ENCODE measurements around the gene SLC10A6. TPM values are rescaled to one million over a fixed set of nuclear protein-coding genes. Genes with fewer than 3 reads are reported as not detected.

The SLC10A6 gene
- polyA plus RNA-seq, 1 donor from 2014 or later, result not detected

DNA sequence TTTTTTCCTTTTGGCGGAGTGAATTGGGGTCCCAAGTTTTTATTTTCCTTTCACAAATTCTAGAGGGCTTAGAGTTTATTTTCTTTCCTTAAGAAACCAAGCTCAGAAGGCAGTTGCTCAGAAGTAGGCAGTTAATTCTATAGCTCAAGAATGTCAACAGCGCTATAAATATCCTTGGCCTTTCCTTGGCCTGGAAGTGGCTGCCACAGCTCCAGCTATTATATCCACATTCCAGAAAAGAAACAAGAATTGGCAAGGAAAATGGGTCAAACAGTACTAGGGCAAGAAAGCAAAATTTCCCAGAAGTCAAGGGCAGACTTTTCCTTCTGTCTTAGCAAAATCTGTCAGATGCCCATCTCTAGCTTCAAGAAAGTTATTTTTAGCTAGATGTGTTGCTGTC lies 31.0 kb downstream of the SLC10A6 start:
- H3K4me3 ChIP-seq (ENCODE audit: low read length), result no peak overlapping the region
- H3K27me3 ChIP-seq (ENCODE audit: insufficient read depth, low read depth, low read length), result no peaks in the 10 kb centered on the region
- no peaks in the 10 kb centered on the region for H4K20me1 ChIP-seq (ENCODE audit: insufficient read depth)
- no peak overlapping the region for H3K9ac ChIP-seq (ENCODE audit: low read length)
- no peaks in the 10 kb centered on the region for H3F3A ChIP-seq (ENCODE audit: insufficient read depth, low read length, poor library complexity, severe bottlenecking)
- H3K79me2 ChIP-seq (replicated peaks; ENCODE audit: insufficient read depth, low read length), result no peaks in the 10 kb centered on the region
- no peaks in the 10 kb centered on the region for H3K9me2 ChIP-seq (ENCODE audit: insufficient read depth, low read length)
- no peaks in the 10 kb centered on the region for H3K36me3 ChIP-seq (ENCODE audit: insufficient read depth, low read length)
- TF ChIP-seq, protein P1, sequence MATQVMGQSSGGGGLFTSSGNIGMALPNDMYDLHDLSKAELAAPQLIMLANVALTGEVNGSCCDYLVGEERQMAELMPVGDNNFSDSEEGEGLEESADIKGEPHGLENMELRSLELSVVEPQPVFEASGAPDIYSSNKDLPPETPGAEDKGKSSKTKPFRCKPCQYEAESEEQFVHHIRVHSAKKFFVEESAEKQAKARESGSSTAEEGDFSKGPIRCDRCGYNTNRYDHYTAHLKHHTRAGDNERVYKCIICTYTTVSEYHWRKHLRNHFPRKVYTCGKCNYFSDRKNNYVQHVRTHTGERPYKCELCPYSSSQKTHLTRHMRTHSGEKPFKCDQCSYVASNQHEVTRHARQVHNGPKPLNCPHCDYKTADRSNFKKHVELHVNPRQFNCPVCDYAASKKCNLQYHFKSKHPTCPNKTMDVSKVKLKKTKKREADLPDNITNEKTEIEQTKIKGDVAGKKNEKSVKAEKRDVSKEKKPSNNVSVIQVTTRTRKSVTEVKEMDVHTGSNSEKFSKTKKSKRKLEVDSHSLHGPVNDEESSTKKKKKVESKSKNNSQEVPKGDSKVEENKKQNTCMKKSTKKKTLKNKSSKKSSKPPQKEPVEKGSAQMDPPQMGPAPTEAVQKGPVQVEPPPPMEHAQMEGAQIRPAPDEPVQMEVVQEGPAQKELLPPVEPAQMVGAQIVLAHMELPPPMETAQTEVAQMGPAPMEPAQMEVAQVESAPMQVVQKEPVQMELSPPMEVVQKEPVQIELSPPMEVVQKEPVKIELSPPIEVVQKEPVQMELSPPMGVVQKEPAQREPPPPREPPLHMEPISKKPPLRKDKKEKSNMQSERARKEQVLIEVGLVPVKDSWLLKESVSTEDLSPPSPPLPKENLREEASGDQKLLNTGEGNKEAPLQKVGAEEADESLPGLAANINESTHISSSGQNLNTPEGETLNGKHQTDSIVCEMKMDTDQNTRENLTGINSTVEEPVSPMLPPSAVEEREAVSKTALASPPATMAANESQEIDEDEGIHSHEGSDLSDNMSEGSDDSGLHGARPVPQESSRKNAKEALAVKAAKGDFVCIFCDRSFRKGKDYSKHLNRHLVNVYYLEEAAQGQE (IDR thresholded peaks at IDR 0.05; ENCODE audit: borderline replicate concordance), result no peak
- no peak for TF ChIP-seq TAF1 (IDR thresholded peaks at IDR 0.05; ENCODE audit: low read depth)
- no peak for TF ChIP-seq EZH2 (IDR thresholded peaks at IDR 0.05; ENCODE audit: borderline replicate concordance, insufficient read depth, low read length, poor library complexity, severe bottlenecking)
- no peak for TF ChIP-seq MXI1 (conservative IDR thresholded peaks at IDR 0.05; ENCODE audit: poor library complexity, severe bottlenecking)
- no peak for TF ChIP-seq POLR2AphosphoS5 (IDR thresholded peaks at IDR 0.05)
- TF ChIP-seq, protein P2, sequence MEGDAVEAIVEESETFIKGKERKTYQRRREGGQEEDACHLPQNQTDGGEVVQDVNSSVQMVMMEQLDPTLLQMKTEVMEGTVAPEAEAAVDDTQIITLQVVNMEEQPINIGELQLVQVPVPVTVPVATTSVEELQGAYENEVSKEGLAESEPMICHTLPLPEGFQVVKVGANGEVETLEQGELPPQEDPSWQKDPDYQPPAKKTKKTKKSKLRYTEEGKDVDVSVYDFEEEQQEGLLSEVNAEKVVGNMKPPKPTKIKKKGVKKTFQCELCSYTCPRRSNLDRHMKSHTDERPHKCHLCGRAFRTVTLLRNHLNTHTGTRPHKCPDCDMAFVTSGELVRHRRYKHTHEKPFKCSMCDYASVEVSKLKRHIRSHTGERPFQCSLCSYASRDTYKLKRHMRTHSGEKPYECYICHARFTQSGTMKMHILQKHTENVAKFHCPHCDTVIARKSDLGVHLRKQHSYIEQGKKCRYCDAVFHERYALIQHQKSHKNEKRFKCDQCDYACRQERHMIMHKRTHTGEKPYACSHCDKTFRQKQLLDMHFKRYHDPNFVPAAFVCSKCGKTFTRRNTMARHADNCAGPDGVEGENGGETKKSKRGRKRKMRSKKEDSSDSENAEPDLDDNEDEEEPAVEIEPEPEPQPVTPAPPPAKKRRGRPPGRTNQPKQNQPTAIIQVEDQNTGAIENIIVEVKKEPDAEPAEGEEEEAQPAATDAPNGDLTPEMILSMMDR (IDR thresholded peaks at IDR 0.05; ENCODE audit: poor library complexity, severe bottlenecking), result no peak
- TF ChIP-seq EP300 (conservative IDR thresholded peaks at IDR 0.05; ENCODE audit: poor library complexity, severe bottlenecking), result no peak
- no peak for TF ChIP-seq SMC3 (conservative IDR thresholded peaks at IDR 0.05; ENCODE audit: poor library complexity)
- no peak for TF ChIP-seq RAD21 (conservative IDR thresholded peaks at IDR 0.05)
- no peak overlapping the region for H3K27ac ChIP-seq (ENCODE audit: low read length)
- H3K4me2 ChIP-seq (ENCODE audit: low read length), result no peak overlapping the region
- H3K9me3 ChIP-seq (ENCODE audit: low read length), result no peaks in the 10 kb centered on the region
- H2AFZ ChIP-seq (ENCODE audit: low read depth, low read length), result no peak overlapping the region

DNA sequence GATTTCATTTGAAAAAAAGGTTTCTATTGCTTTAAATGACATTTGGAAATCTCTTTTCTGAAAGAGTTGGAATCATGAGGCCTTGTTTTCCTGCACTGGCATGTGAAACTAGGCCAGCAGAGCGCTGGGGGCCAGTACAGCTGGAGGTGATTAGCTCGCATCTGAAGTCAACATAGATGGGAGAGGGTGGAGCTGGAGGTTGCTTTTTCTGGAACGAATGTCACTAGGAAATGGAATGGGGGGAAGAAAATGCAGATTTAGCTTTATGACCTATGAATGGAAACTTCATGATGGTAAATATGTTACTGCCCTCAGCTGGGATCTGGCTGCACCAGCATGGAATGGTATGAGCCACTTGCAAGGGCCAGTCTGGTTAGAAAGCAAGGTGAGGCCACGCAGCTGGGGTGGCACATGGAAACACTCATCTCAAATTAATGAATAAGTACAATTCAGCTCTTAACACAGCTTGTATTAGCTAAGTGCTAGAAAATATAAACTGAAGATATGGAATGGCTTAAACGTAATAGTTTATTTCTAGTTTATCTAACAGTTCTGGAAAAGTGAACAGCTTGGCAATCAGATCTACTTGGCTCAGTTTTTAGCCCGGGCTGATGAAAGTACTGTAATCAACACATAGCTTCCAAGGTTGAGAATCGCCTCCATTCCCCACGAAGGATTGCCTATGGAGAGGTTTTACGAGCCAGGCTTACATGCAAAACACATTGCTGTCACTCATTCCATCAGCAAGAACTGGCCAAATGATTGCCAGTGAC lies 32.5 kb downstream of the SLC10A6 start:
- no peaks in the 10 kb centered on the region for H3K9me2 ChIP-seq (ENCODE audit: insufficient read depth, low read length)
- H3K79me2 ChIP-seq (replicated peaks; ENCODE audit: insufficient read depth, low read length), result no peaks in the 10 kb centered on the region
- H3K9ac ChIP-seq (ENCODE audit: low read length), result no peak overlapping the region
- TF ChIP-seq TAF1 (IDR thresholded peaks at IDR 0.05; ENCODE audit: low read depth), result no peak
- TF ChIP-seq SMC3 (conservative IDR thresholded peaks at IDR 0.05; ENCODE audit: poor library complexity), result no peak
- no peak for TF ChIP-seq POLR2AphosphoS5 (IDR thresholded peaks at IDR 0.05)
- no peak for TF ChIP-seq RAD21 (conservative IDR thresholded peaks at IDR 0.05)
- TF ChIP-seq, protein P1 (IDR thresholded peaks at IDR 0.05; ENCODE audit: borderline replicate concordance), result no peak
- TF ChIP-seq EZH2 (IDR thresholded peaks at IDR 0.05; ENCODE audit: borderline replicate concordance, insufficient read depth, low read length, poor library complexity, severe bottlenecking), result no peak
- no peak for TF ChIP-seq MXI1 (conservative IDR thresholded peaks at IDR 0.05; ENCODE audit: poor library complexity, severe bottlenecking)
- TF ChIP-seq EP300 (conservative IDR thresholded peaks at IDR 0.05; ENCODE audit: poor library complexity, severe bottlenecking), result no peak
- TF ChIP-seq, protein P2 (IDR thresholded peaks at IDR 0.05; ENCODE audit: poor library complexity, severe bottlenecking), result no peak
- no peaks in the 10 kb centered on the region for H3K36me3 ChIP-seq (ENCODE audit: insufficient read depth, low read length)
- H3K4me2 ChIP-seq (ENCODE audit: low read length), result no peak overlapping the region
- H3K27me3 ChIP-seq (ENCODE audit: insufficient read depth, low read depth, low read length), result no peaks in the 10 kb centered on the region
- no peaks in the 10 kb centered on the region for H3K9me3 ChIP-seq (ENCODE audit: low read length)
- no peak overlapping the region for H2AFZ ChIP-seq (ENCODE audit: low read depth, low read length)
- H3K27ac ChIP-seq (ENCODE audit: low read length), result no peak overlapping the region
- no peaks in the 10 kb centered on the region for H3F3A ChIP-seq (ENCODE audit: insufficient read depth, low read length, poor library complexity, severe bottlenecking)
- H3K4me3 ChIP-seq (ENCODE audit: low read length), result no peak overlapping the region
- H4K20me1 ChIP-seq (ENCODE audit: insufficient read depth), result no peaks in the 10 kb centered on the region
